Measurements from ENCODE around the gene MMP15.

The MMP15 gene

GRCh38 chr16:58019866-58020538 lies 5.6 kb upstream of the MMP15 start:
- no peak for DNase-seq

GRCh38 chr16:58020628-58021521 lies 4.7 kb upstream of the MMP15 start:
- peak; percentile 91 for DNase-seq

- DNase-seq: no peak
Measured at GRCh38 chr16:58021661-58022551, 3.6 kb upstream of the MMP15 start.

GRCh38 chr16:58022601-58023371 lies 2.8 kb upstream of the MMP15 start:
- DNase-seq: peak; percentile 72

GRCh38 chr16:58024486-58025350 lies 836 bp upstream of the MMP15 start:
- DNase-seq: no peak

GRCh38 chr16:58026139-58026704 lies 668 bp downstream of the MMP15 start:
- DNase-seq: peak; percentile 84

GRCh38 chr16:58026705-58027160 lies 1.2 kb downstream of the MMP15 start:
- DNase-seq: no peak

- DNase-seq: peak; percentile 56
Measured at GRCh38 chr16:58027161-58027915, 1.8 kb downstream of the MMP15 start.

GRCh38 chr16:58027916-58028455 lies 2.4 kb downstream of the MMP15 start:
- no peak for DNase-seq

GRCh38 chr16:58028541-58029070 lies 3.1 kb downstream of the MMP15 start:
- no peak for DNase-seq

GRCh38 chr16:58029410-58029809 lies 3.9 kb downstream of the MMP15 start:
- no peak for DNase-seq

GRCh38 chr16:58030136-58030840 lies 4.7 kb downstream of the MMP15 start:
- DNase-seq: no peak

GRCh38 chr16:58031016-58031800 lies 5.7 kb downstream of the MMP15 start:
- no peak for DNase-seq

- peak; percentile 61 for DNase-seq
Measured at GRCh38 chr16:58032710-58033293, 7.2 kb downstream of the MMP15 start.

GRCh38 chr16:58034128-58034685 lies 8.7 kb downstream of the MMP15 start:
- DNase-seq: no peak

GRCh38 chr16:58034774-58035173 lies 9.2 kb downstream of the MMP15 start:
- no peak for DNase-seq
